CD4-positive, alpha-beta T cell treated with Interferon alpha-2 for 1 hour (primary cell): Measurements from ENCODE around the gene CNTNAP5.

Source experiments
- DNase-seq, 2 donors: peaks; one replicate each; pipeline ENCODE4 v3.0.0-alpha.2; 2020 to 2022

Gene CNTNAP5

DNA sequence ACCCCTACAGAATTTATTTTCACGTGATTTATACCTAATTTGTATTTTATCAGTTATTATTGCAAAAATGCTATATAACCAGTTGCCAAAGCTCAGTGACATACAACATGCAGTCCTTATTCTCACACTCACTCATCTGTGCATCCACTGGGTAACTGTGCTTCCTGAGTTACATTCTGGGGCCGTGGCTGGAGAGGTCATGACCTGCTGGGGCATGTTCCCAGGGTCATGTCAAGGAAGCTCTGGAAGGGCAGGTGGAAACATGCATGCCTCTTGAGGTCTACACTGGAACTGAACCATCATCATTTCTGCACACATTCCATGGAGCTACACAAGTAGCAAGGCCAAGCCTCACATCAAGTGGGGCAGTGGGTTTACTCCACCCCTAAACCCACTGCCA, 715.5 kb downstream of the CNTNAP5 start:
- no peak for DNase-seq

- DNase-seq, result no peak
Observed at GRCh38 chr2:124753842-124754241, 728.8 kb downstream of the CNTNAP5 start.

GRCh38 chr2:124755386-124755785, 730.3 kb downstream of the CNTNAP5 start:
- no peak for DNase-seq

DNA sequence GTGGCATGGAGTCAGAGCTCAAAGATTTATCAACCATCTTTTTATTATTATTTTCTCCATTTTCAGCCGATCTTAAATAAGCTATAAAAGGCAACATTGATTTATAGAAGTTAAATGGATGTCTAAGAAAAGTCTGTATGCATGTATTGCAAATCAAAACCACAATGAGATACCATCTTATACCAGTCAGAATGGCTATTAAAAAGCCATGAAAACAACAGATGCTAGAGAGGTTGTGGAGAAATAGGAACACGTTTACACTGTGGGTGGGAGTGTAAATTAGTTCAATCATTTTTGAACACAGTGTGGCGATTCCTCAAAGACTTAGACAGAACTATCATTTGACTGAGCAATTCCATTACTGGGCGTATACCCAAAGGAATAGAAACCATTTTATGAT, 731.0 kb downstream of the CNTNAP5 start:
- DNase-seq, result no peak

DNA sequence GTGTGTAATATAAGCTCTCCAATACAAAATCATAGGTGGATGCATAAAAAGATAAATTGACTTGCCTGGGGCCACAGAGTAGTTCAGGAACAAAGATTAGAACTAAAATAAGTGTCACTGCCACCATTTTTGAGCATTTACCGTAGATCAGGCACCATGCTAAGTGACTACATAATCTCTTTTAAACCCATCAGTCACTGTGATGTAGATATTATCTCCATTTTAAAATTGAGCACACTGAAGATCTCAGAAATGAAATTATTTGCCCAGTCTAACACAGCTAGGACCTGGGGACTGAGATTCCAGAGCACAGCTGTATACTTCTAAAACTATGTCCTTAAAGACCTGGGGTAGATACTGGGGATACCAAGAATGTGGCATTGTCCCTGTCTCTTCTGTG, 737.3 kb downstream of the CNTNAP5 start:
- no peak for DNase-seq

GRCh38 chr2:124763611-124764010, 738.5 kb downstream of the CNTNAP5 start:
- no peak for DNase-seq

- no peak for DNase-seq
Observed at GRCh38 chr2:124774781-124775180, 749.7 kb downstream of the CNTNAP5 start.

GRCh38 chr2:124776332-124776731, 751.2 kb downstream of the CNTNAP5 start:
- no peak for DNase-seq

DNA sequence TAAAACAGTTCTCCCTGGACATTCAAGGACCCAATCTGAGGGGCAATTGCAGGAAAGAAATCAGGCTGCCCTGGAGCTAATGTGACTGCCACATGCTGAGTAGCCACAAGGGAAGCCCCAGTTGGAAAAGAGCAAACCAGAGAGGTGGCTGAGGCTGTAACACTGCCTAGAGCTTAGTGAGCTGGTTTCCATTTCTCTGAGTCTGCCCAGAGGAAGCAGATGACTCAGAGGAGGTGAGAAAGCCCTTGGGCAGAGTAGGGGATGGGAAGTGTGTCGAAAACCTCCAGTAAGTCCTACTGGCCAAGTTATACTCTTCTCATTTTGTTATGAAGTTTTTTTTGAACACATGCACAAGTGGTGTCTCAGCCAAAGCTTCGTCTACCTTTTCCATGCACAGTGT, 753.0 kb downstream of the CNTNAP5 start:
- no peak for DNase-seq

GRCh38 chr2:124796647-124797046, 771.6 kb downstream of the CNTNAP5 start:
- no peak for DNase-seq

DNA sequence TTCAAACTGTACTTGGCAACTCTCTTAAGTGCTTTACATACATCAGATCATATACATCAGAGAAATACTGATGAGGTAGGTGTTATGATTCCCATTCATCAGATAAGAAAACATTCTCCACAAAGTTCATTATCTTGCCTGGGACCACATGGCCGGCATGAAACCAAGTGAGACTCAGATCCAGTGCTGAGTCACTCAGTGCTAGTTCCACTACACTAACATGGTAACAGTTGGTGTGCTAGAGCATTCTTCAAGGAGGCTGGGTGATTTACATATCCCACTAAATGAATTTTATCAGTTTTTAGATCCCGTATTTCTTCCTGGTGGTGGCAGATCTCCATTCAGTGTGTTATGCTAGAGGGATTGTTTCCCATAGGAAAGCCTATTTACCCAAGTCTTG, 772.0 kb downstream of the CNTNAP5 start:
- no peak for DNase-seq

DNA sequence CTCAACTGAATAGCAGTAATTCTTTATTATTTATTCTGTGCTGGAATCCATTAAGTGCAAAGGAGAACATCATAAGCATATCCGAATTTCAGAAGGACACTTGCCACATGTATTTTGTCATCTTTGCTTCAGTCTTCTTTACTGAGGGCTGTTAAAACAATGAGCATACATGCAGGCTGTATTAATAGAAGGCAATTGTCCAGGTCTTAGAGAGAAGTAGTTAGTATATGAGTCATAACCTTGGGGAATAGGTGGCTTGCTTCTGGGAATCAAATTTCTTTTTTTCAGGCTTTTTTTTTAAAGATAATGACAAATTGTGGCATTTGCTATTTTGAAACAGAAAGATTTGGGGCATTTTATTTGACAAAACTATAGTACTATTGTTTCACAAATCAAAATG, 773.5 kb downstream of the CNTNAP5 start:
- no peak for DNase-seq

GRCh38 chr2:124804014-124804940, 779.2 kb downstream of the CNTNAP5 start:
- peak in 1 of 2 donors; percentile 0 for DNase-seq

- DNase-seq, result no peak
Observed at GRCh38 chr2:124805060-124805459, 780.0 kb downstream of the CNTNAP5 start.

DNA sequence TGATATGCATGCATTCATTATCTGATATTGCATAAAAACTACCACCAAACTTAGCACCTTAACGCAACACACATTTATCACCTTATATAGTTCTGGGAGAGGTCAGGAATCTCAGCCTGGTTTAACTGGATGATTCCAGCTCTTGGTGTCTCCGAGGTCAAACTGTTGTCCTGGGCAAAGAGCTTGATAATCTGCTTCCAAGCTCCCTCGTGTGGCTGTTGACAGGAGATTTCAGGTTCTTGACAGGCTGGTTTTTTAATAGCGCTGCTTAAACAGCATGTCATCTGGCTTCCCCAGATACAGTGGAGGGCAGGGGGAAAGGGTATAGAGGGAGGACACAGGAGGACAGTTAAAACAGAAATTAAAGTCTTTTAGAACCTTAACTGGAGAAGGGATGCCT, 785.0 kb downstream of the CNTNAP5 start:
- DNase-seq, result no peak

GRCh38 chr2:124814968-124815745, 790.1 kb downstream of the CNTNAP5 start:
- no peak for DNase-seq

- no peak for DNase-seq
Observed at GRCh38 chr2:124816007-124816406, 790.9 kb downstream of the CNTNAP5 start.

GRCh38 chr2:124822516-124822915, 797.4 kb downstream of the CNTNAP5 start:
- no peak for DNase-seq

- DNase-seq, result no peak
Observed at GRCh38 chr2:124824441-124824840, 799.4 kb downstream of the CNTNAP5 start.

- DNase-seq, result no peak
Observed at GRCh38 chr2:124832521-124832920, 807.4 kb downstream of the CNTNAP5 start.

- no peak for DNase-seq
Observed at GRCh38 chr2:124834331-124834730, 809.2 kb downstream of the CNTNAP5 start.

DNA sequence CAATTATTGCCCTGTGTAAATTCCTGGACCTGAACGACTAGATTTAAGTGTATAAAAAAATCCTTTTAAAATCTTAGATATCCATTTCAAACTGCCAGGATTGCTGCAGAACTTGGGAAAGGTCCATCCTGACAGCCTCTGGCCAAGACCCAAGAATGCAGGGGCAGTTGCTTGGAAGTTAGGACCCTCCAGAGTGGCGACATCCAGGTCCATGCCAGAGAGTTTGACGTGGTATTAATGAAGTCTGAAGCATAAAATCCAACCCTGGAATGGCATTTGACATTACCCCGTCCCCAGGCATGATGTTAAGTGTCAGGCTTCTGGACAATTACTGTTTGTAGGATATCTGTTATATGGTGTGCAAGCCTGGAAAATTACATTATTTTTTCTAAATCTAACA, 810.2 kb downstream of the CNTNAP5 start:
- DNase-seq, result no peak

- DNase-seq, result no peak
Observed at GRCh38 chr2:124836416-124836815, 811.3 kb downstream of the CNTNAP5 start.

GRCh38 chr2:124837496-124837895, 812.4 kb downstream of the CNTNAP5 start:
- DNase-seq, result no peak
